GM12873 (cell line): ENCODE data around the gene LCN12.

Experiments
- CTCF ChIP-seq: IDR thresholded peaks from 2 replicates; pipeline ENCODE4 v1.5.1; 2012; ENCODE audit warnings: low read depth, mild to moderate bottlenecking, moderate library complexity, low read length, control low read depth; ENCODE audit not compliant: insufficient read depth; ENCODE audit errors: missing control alignments

Gene LCN12

DNA sequence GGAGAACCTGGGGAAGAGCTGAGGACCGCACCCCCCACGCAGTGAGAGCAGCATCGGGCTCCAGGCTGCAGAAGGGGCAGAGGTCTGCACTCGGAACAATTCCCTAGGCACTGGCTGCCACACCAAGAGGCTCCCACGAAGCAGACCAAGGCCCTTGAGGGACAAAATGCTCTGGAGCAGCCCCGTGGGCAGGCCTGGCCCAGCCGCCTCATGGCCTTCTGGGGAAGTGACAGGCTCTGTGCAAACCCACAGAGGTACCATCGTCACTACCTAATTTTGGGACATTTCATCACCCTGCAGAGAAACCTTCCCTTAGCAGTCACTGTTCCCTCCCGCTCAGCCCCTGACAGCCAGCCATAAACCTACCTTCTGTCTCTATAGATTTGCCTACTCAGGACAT, 23.5 kb upstream of the LCN12 start:
- TF ChIP-seq CTCF = peak; percentile 3

GRCh38 chr9:136930014-136930413, 22.1 kb upstream of the LCN12 start:
- no peak for TF ChIP-seq CTCF

- no peak for TF ChIP-seq CTCF
Measured at GRCh38 chr9:136931611-136932130, 20.4 kb upstream of the LCN12 start.

GRCh38 chr9:136934277-136934676, 17.8 kb upstream of the LCN12 start:
- TF ChIP-seq CTCF = no peak

- no peak for TF ChIP-seq CTCF
Measured at GRCh38 chr9:136935651-136936050, 16.4 kb upstream of the LCN12 start.

DNA sequence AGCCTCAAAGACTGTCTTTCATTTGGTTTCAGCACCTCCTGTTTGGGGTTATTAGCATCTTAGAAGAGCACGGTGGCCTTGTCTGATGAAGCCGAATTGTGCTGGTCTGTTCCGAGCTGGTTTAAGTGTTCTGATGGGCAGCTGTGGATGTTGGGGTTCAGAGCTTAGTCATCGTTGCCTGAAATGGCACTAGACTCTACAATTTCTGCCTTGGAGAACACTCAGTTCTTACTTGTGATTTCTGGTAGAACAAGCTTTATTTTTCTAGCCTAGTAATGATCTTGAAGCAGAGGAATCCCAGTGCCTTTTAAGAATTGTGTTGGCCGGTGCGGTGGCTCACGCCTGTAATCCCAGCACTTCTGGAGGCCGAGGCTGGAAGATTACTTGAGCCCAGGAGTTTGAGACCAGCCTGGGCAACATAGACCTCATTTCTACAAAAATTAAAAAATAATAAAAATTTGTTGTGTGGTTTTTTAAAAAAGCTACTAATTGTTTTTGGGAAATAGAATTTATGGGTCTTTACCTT, 15.4 kb upstream of the LCN12 start:
- no peak for TF ChIP-seq CTCF

DNA sequence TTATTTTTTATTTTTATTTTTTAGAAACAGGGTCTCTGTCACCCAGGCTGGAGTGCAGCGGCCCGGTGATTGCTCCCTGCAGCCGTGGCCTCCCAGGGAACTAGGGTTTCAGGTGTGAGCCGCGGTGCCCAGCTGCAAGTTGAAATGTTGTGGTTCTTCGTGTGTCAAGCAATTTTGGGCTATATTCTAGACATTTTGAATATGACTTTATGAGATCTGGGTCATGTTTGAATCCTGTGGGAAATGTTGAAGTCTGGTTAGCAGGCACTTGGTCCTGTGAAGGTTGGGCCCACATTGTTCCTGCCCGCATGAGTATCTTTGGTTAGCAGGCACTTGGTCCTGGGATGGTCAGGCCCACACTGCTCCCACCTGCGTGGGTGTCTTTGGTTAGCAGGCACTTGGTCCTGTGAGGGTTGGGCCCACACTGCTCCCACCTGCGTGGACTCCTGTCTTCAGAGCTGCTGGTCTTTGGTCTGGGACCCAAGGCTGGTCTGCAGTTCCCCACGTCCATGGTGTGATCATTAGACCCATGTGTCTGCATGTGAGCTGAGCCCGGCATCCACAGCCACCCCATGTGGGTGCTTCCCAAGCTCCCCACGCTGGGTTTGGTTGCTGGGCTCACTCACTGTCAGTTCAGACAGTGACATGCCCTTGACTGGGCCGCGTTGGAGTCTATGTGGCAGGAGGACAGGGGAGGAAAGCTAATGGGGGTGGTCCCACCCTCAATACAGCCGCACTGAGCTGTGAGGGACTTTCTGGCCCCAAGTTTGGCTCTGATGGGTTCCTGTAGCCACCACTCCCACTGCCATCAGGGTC, 14.7 kb upstream of the LCN12 start:
- no peak for TF ChIP-seq CTCF
